K562 (cell line): ENCODE data around the gene MKLN1. TPM values are rescaled to one million over a fixed set of nuclear protein-coding genes. Genes with fewer than 3 reads are reported as not detected.

Experiments
- ATAC-seq: fragments of 200-7000 bp; cut with Tn5 transposase; 3 replicates; pipeline ENCODE4 v1.9.1; 2020; ENCODE audit warnings: moderate library complexity
- BruUV-seq: library from RNA; stranded (reverse); fragments of 400-500 nt; replicated peaks from 2 replicates; lab custom pipeline; 2021; lab: Mats Ljungman, UMichigan
- CTCF ChIA-PET: fragments of 300-600 bp; formaldehyde crosslinking; extraction: SDS; loops from one replicate; lab custom pipeline; 2021; ENCODE audit warnings: low intra/inter-chr PET ratio; lab: Yijun Ruan, JAX
- POLR2A ChIA-PET: fragments of 300-600, 350-650 bp; sonication (Branson Sonifier 250); formaldehyde crosslinking; extraction: SDS; loops from one replicate; lab custom pipeline; 2021; ENCODE audit warnings: antibody characterized with exemption, inconsistent platforms; lab: Yijun Ruan, JAX
- DNase-seq, 4 experiments: peaks; one replicate each; pipeline versions ENCODE4 v3.0.0 to v3.0.0-alpha.2; 2011 to 2018; ENCODE audit warnings: low spot score in 3 of 4, mixed read lengths in 3 of 4; ENCODE audit errors: extremely low read depth in 1 of 4
- FAIRE-seq: peaks from 2 replicates; lab custom pipeline; 2011; peaks lifted over from hg19 to GRCh38; lab: Jason Lieb, UNC
- H2AFZ ChIP-seq: 2 replicates; pipeline ENCODE4 v1.6.0; 2011; ENCODE audit warnings: low read depth, low read length, control low read depth, inconsistent platforms
- H3K27ac ChIP-seq: fragments of 200-600 bp; 3 replicates; pipeline ENCODE4 v1.8.0; 2011; ENCODE audit warnings: low read depth, mild to moderate bottlenecking, control low read depth, inconsistent platforms, low read length, moderate library complexity, mixed read lengths; ENCODE audit errors: extremely low read depth
- H3K27me3 ChIP-seq, 2 experiments: fragments of 300-600 bp in 1 of 2; 2 replicates in 1 of 2; 3 replicates in 1 of 2; pipeline versions ENCODE4 v1.6.0 to v1.8.0; 2011; ENCODE audit warnings: inconsistent platforms in 2 of 2, low read length in 2 of 2, mild to moderate bottlenecking in 1 of 2, mixed read lengths in 1 of 2, moderate library complexity in 1 of 2; ENCODE audit not compliant: control insufficient read depth in 2 of 2, insufficient read depth in 2 of 2
- H3K36me3 ChIP-seq: fragments of 300-600 bp; 3 replicates; pipeline ENCODE4 v1.8.0; 2011; ENCODE audit warnings: mild to moderate bottlenecking, low read length, inconsistent platforms; ENCODE audit not compliant: control insufficient read depth, insufficient read depth
- H3K4me1 ChIP-seq, 2 experiments: fragments of 200-600 bp in 1 of 2; replicated peaks in 1 of 2; 2 replicates in 1 of 2; 3 replicates in 1 of 2; pipeline versions ENCODE4 v1.5.1 to v1.8.0; 2011; ENCODE audit warnings: inconsistent platforms in 2 of 2, low read length in 2 of 2, mild to moderate bottlenecking in 1 of 2, mixed read lengths in 1 of 2, moderate library complexity in 1 of 2; ENCODE audit not compliant: control insufficient read depth in 2 of 2, insufficient read depth in 2 of 2
- H3K4me2 ChIP-seq: 2 replicates; pipeline ENCODE4 v1.6.1; 2011; ENCODE audit warnings: low read length, control low read depth, inconsistent platforms, mixed read lengths; ENCODE audit not compliant: insufficient read depth
- H3K4me3 ChIP-seq: fragments of 200-600 bp; sonication (generic), shearing (Covaris generic); 2 replicates; pipeline ENCODE4 v1.5.1; 2016; ENCODE audit warnings: control low read depth, inconsistent platforms
- H3K79me2 ChIP-seq: fragments of 200-600 bp; 3 replicates; pipeline ENCODE4 v1.8.0; 2011; ENCODE audit warnings: low read length, inconsistent platforms; ENCODE audit not compliant: control insufficient read depth, insufficient read depth
- H3K9ac ChIP-seq, 2 experiments: 2 replicates each; pipeline versions ENCODE4 v1.6.0 to v1.6.1; 2011; ENCODE audit warnings: low read depth in 2 of 2, low read length in 2 of 2, control low read depth in 1 of 2, inconsistent platforms in 1 of 2, mild to moderate bottlenecking in 1 of 2, mixed read lengths in 1 of 2; ENCODE audit not compliant: insufficient read depth in 1 of 2
- H3K9me1 ChIP-seq: one replicate; pipeline ENCODE4 v1.6.0; 2011; ENCODE audit warnings: inconsistent platforms, mild to moderate bottlenecking, low read length, moderate library complexity; ENCODE audit not compliant: control insufficient read depth, insufficient read depth
- H3K9me3 ChIP-seq: replicated peaks from 2 replicates; pipeline ENCODE4 v1.5.1; 2011; ENCODE audit warnings: low read depth, low read length, inconsistent platforms; ENCODE audit not compliant: control insufficient read depth, insufficient read depth
- H4K20me1 ChIP-seq: replicated peaks from 2 replicates; pipeline ENCODE4 v1.6.1; 2011; ENCODE audit warnings: low read length, inconsistent platforms, mixed read lengths; ENCODE audit not compliant: control insufficient read depth, insufficient read depth
- BDP1 ChIP-seq: IDR thresholded peaks from 3 replicates; pipeline ENCODE4 v1.6.1; 2011; ENCODE audit not compliant: insufficient read length, insufficient read depth
- CUX1 ChIP-seq: fragments of 200-800 bp; sonication (Bioruptor generic); IDR thresholded peaks from 2 replicates; pipeline ENCODE4 v1.6.1; 2016; ENCODE audit warnings: missing genetic modification characterization, missing compliant biosample characterization
- ELF1 ChIP-seq: fragments of 200-800 bp; sonication (Bioruptor generic); IDR thresholded peaks from 2 replicates; pipeline ENCODE4 v1.6.1; 2016; ENCODE audit warnings: missing genetic modification characterization, missing compliant biosample characterization
- GTF2E2 ChIP-seq: fragments of 200-800 bp; sonication (Bioruptor generic); IDR thresholded peaks from 2 replicates; pipeline ENCODE4 v1.6.1; 2016; ENCODE audit warnings: missing genetic modification characterization, missing compliant biosample characterization
- HNRNPLL ChIP-seq: fragments of 200-400 bp; formaldehyde crosslinking; IDR thresholded peaks from 2 replicates; pipeline ENCODE4 v1.6.1; 2017; ENCODE audit warnings: low read length, low read depth, mild to moderate bottlenecking; ENCODE audit not compliant: poor library complexity, severe bottlenecking
- KLF6 ChIP-seq: fragments of 250-450 bp; sonication (Bioruptor Pico); IDR thresholded peaks from 2 replicates; pipeline ENCODE4 v1.4.0; 2020; ENCODE audit warnings: mild to moderate bottlenecking, moderate library complexity, borderline replicate concordance
- MCM2 ChIP-seq: fragments of 450-650 bp; IDR thresholded peaks from 2 replicates; pipeline ENCODE4 v1.6.1; 2017; ENCODE audit warnings: low read depth, mild to moderate bottlenecking
- NCOA2 ChIP-seq, 2 experiments: fragments of 450-650 bp; IDR thresholded peaks; 2 replicates each; pipeline ENCODE4 v1.6.1; 2018; ENCODE audit warnings: mild to moderate bottlenecking in 2 of 2, moderate library complexity in 1 of 2; ENCODE audit not compliant: partially characterized antibody in 2 of 2
- ZC3H8 ChIP-seq: fragments of 450-650 bp; IDR thresholded peaks from 2 replicates; pipeline ENCODE4 v1.6.1; 2017
- ZNF561 ChIP-seq: fragments of 450-650 bp; formaldehyde crosslinking; conservative IDR thresholded peaks from 2 replicates; pipeline ENCODE4 v1.4.0; 2020; ENCODE audit warnings: mild to moderate bottlenecking, moderate library complexity
- ZNF655 ChIP-seq: fragments of 250-450 bp; sonication (Bioruptor Pico); IDR thresholded peaks from 2 replicates; pipeline ENCODE4 v1.5.0; 2021
- WGBS: fragments of 100-300 bp; shearing (Covaris generic); methylation state at CpG from one replicate; pipeline ENCODE4 v1.1.6; 2016; ENCODE audit warnings: low coverage, mixed read lengths; ENCODE audit not compliant: insufficient coverage; ENCODE audit errors: missing lambda C conversion rate; 5-methylcytosine and 5-hydroxymethylcytosine counted together
- in situ Hi-C: fragments of 300-500 bp; cut with MboI; formaldehyde crosslinking; loops from 4 replicates; pipeline ENCODE4 v1.15.0; 2018; ENCODE audit warnings: inconsistent platforms, mixed read lengths
- intact Hi-C: fragments of 100-400 bp; cut with micrococcal nuclease; formaldehyde crosslinking; loops from 2 replicates; pipeline ENCODE4 v1.14.2; 2022
- polyA plus RNA-seq, 8 experiments: library from polyadenylated mRNA; depleted of rRNA in 4 of 8; stranded (reverse) in 5 of 8; unstranded in 3 of 8; fragments of >200 nt; fragmentation: Nextera tagmentation in 2 of 8; fragmentation: Illumina TruSeq in 1 of 8; extraction: Ambion mirVana in 2 of 8; extraction: Trizol in 1 of 8; gene quantifications; 2 replicates each; pipeline versions ENCODE4 v1.2.1 to v1.2.3, GENCODE V29; 2011 to 2014; ENCODE audit warnings: inconsistent platforms in 1 of 8, missing spikeins in 1 of 8
- total RNA-seq, 7 experiments: library from RNA; depleted of rRNA in 6 of 7; stranded (reverse); fragments of >200 nt in 6 of 7; fragmentation: Illumina TruSeq in 2 of 7; extraction: Trizol in 2 of 7; gene quantifications; 2 replicates each; pipeline versions ENCODE4 v1.2.1 to v1.2.3, GENCODE V29; 2011 to 2021; ENCODE audit warnings: low replicate concordance in 1 of 7

MKLN1 gene
- total and polyA plus RNA-seq, 9 of the 15 experiments (the other 6 are each of a cell fraction or from before 2014, with no cell fraction given), result 18.6 to 80.4 (median 56.0) TPM

GRCh38 chr7:131527456-131527855 is 199.8 kb downstream of the MKLN1 start:
- no TSS peak for BruUV-seq
- no peak overlapping the region for H3K9ac ChIP-seq
- H3K9me1 ChIP-seq, result no peaks in the 10 kb centered on the region
- H3K27ac ChIP-seq, result no peak overlapping the region
- in situ Hi-C loops, result no loop called here
- H3K27me3 ChIP-seq, result peaks cover 30 to 51% of the 10 kb centered on the region in 2 experiments
- H3K9me3 ChIP-seq, result no peaks in the 10 kb centered on the region
- no peaks in the 10 kb centered on the region for H3K4me1 ChIP-seq
- DNase-seq (no peak), ATAC-seq (no peak), FAIRE-seq (no peak)
- no peak overlapping the region for H3K4me2 ChIP-seq
- no peaks in the 10 kb centered on the region for H4K20me1 ChIP-seq
- ChIA-PET POLR2A (no interaction called here), CTCF (no interaction called here)
- no peaks in the 10 kb centered on the region for H3K36me3 ChIP-seq
- H2AFZ ChIP-seq, result no peak overlapping the region
- intact Hi-C loops, result no loop called here
- TF ChIP-seq GTF2E2 (tag) (no peak), KLF6 (no peak), HNRNPLL (no peak), ELF1 (no peak), NCOA2 (IDR thresholded peaks at IDR 0.05; ENCODE audit: partially characterized antibody in 2 of 2) (no peak), ZNF561 (no peak), ZC3H8 (no peak), CUX1 (CRISPR knock-in tag) (no peak), BDP1 (no peak), MCM2 (no peak), ZNF655 (CRISPR knock-in tag) (no peak)
- H3K79me2 ChIP-seq, result no peaks in the 10 kb centered on the region
- H3K4me3 ChIP-seq, result no peak overlapping the region
- WGBS, result 0% methylated on average over 4 of the region's 4 CpGs
